Right lobe of liver (tissue), 4 donors: ENCODE data around the gene PEX6.
A peak's percentile ranks its signal among the peaks of the same experiment; 100 is the strongest.

Experiments used
- POLR2A ChIP-seq: fragments of 450-650 bp; IDR thresholded peaks from one replicate; pipeline ENCODE4 v1.6.1; 2017; ENCODE audit warnings: antibody characterized with exemption, mild to moderate bottlenecking
- TF ChIP-seq, protein P1 (sequence below), 4 donors: fragments of 200-600 bp in 3 of 4; fragments of 450-650 bp in 1 of 4; IDR thresholded peaks; one replicate each; pipeline versions ENCODE4 v1.5.1 to v1.8.0; 2016 to 2022; ENCODE audit warnings: antibody characterized with exemption in 4 of 4, mild to moderate bottlenecking in 2 of 4
- donor health status: DM: no; HTN: no; CAD: no.
- donor health status: DM: no; HTN: no; CAD: no.
- donor health status: DM: no; HTN: yes; CAD: no.

DNA sequence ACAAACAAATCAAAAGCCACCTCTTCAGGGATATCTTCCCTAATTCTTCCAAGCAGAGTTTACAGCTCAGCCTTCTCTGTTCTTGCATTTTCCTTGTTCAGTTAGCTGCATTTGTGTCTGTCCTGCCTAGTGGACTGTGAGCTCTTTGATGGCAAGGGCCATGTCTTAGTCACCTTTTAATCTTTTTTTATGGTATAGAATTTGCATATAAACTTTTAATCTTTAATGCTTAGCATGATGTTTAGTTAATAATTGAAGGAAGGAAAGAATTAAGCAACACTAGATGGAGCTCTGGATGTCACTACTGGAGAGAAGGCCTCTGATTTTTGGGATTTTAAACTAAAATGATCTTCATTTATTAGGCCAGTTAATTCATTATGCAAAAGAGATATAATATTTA, 17.5 kb upstream of the PEX6 start:
- TF ChIP-seq, protein P1, sequence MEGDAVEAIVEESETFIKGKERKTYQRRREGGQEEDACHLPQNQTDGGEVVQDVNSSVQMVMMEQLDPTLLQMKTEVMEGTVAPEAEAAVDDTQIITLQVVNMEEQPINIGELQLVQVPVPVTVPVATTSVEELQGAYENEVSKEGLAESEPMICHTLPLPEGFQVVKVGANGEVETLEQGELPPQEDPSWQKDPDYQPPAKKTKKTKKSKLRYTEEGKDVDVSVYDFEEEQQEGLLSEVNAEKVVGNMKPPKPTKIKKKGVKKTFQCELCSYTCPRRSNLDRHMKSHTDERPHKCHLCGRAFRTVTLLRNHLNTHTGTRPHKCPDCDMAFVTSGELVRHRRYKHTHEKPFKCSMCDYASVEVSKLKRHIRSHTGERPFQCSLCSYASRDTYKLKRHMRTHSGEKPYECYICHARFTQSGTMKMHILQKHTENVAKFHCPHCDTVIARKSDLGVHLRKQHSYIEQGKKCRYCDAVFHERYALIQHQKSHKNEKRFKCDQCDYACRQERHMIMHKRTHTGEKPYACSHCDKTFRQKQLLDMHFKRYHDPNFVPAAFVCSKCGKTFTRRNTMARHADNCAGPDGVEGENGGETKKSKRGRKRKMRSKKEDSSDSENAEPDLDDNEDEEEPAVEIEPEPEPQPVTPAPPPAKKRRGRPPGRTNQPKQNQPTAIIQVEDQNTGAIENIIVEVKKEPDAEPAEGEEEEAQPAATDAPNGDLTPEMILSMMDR (IDR thresholded peaks at IDR 0.05) = peak in 3 of 4 donors; percentile 7 to 30 (median 24)
- no peak for TF ChIP-seq POLR2A
